GM12892 (cell line): ENCODE measurements around the gene BPGM.

Source experiments
- POLR2AphosphoS5 ChIP-seq: IDR thresholded peaks from 2 replicates; pipeline ENCODE4 v1.6.1; 2011; ENCODE audit warnings: low read depth, low read length, control low read depth
- TAF1 ChIP-seq: IDR thresholded peaks from 2 replicates; pipeline ENCODE4 v1.6.1; 2011; ENCODE audit warnings: low read depth, mild to moderate bottlenecking, control low read depth, low read length, borderline replicate concordance

GRCh38 chr7:134720091-134720935 is 73.7 kb downstream of the BPGM start:
- TF ChIP-seq POLR2AphosphoS5 (no peak), TAF1 (no peak)
